Caco-2 (cell line): ENCODE data around the gene FOXL3. TPM values are rescaled to one million over a fixed set of nuclear protein-coding genes. Genes with fewer than 3 reads are reported as not detected.

Experiments used
- BruUV-seq: library from RNA; stranded (reverse); fragments of 400-500 nt; replicated peaks from 2 replicates; lab custom pipeline; 2021; lab: Mats Ljungman, UMichigan
- CTCF ChIA-PET: fragments of 300-600 bp; sonication (Branson Sonifier 250); formaldehyde crosslinking; loops from one replicate; lab custom pipeline; 2022; ENCODE audit warnings: antibody characterized with exemption; lab: Charles Lee
- POLR2A ChIA-PET: fragments of 300-600 bp; sonication (Branson Sonifier 250); formaldehyde crosslinking; loops from one replicate; lab custom pipeline; 2022; ENCODE audit warnings: antibody characterized with exemption; lab: Charles Lee
- DNase-seq, 2 experiments: peaks; one replicate each; pipeline versions ENCODE4 v3.0.0 to v3.0.0-alpha.2; 2020 to 2022
- H3K27me3 ChIP-seq: replicated peaks from 2 replicates; pipeline ENCODE4 v1.6.0; 2011; ENCODE audit warnings: low read length; ENCODE audit not compliant: control insufficient read depth, insufficient read depth
- H3K36me3 ChIP-seq: 2 replicates; pipeline ENCODE4 v1.5.1; 2011; ENCODE audit warnings: low read length; ENCODE audit not compliant: control insufficient read depth, insufficient read depth
- H3K4me1 ChIP-seq: fragments of 250-450 bp; sonication (Bioruptor Pico); 2 replicates; pipeline ENCODE4 v1.5.1; 2020; ENCODE audit warnings: mild to moderate bottlenecking
- H3K4me3 ChIP-seq: 2 replicates; pipeline ENCODE4 v1.5.1; 2011; ENCODE audit warnings: low read depth, mild to moderate bottlenecking, control low read depth, low read length
- H3K9me3 ChIP-seq: fragments of 250-450 bp; sonication (Bioruptor Pico); 2 replicates; pipeline ENCODE4 v1.5.1; 2020; ENCODE audit warnings: mild to moderate bottlenecking, moderate library complexity
- H3K27ac Mint-ChIP-seq: one replicate; pipeline ENCODE4 v1.8.0; 2022; ENCODE audit warnings: mixed read lengths; ENCODE audit not compliant: unreplicated experiment
- H3K27me3 Mint-ChIP-seq: one replicate; pipeline ENCODE4 v1.8.0; 2022; ENCODE audit warnings: mixed read lengths; ENCODE audit not compliant: insufficient read depth, unreplicated experiment
- H3K36me3 Mint-ChIP-seq: one replicate; pipeline ENCODE4 v1.8.0; 2022; ENCODE audit warnings: mild to moderate bottlenecking, mixed read lengths; ENCODE audit not compliant: insufficient read depth, unreplicated experiment
- H3K4me1 Mint-ChIP-seq: one replicate; pipeline ENCODE4 v1.8.0; 2022; ENCODE audit warnings: low read depth, mixed read lengths; ENCODE audit not compliant: unreplicated experiment
- H3K4me3 Mint-ChIP-seq: one replicate; pipeline ENCODE4 v1.8.0; 2022; ENCODE audit warnings: mild to moderate bottlenecking, moderate library complexity, mixed read lengths; ENCODE audit not compliant: unreplicated experiment
- H3K9me3 Mint-ChIP-seq: one replicate; pipeline ENCODE4 v1.8.0; 2022; ENCODE audit warnings: mixed read lengths; ENCODE audit not compliant: unreplicated experiment
- CTCF ChIP-seq, 2 experiments: fragments of 200-600 bp in 1 of 2; IDR thresholded peaks; 1 replicate in 1 of 2; 2 replicates in 1 of 2; pipeline versions ENCODE4 v1.5.1 to v1.8.0; 2011 to 2022; ENCODE audit warnings: antibody characterized with exemption in 1 of 2, control low read depth in 1 of 2, inconsistent platforms in 1 of 2, low read depth in 1 of 2, low read length in 1 of 2, mild to moderate bottlenecking in 1 of 2, moderate library complexity in 1 of 2; ENCODE audit not compliant: insufficient read depth in 1 of 2, severe bottlenecking in 1 of 2, unreplicated experiment in 1 of 2
- intact Hi-C: fragments of 100-400 bp; cut with micrococcal nuclease; formaldehyde crosslinking; loops from one replicate; pipeline ENCODE4 v1.10.0; 2022; ENCODE audit not compliant: unreplicated experiment
- total RNA-seq: library from RNA; stranded (reverse); gene quantifications from 2 replicates; pipeline ENCODE4 v1.2.3, GENCODE V29; 2022

FOXL3 gene
- total RNA-seq, 1 experiment from 2014 or later = not detected

- H3K27ac Mint-ChIP-seq = peak overlapping the region; percentile 77
- DNase-seq = no peak
- POLR2A ChIA-PET = no interaction called here
- Histone ChIP-seq H3K4me3 (no peak overlapping the region), H3K4me1 (peaks cover 42% of the 10 kb centered on the region), H3K27me3 (no peaks in the 10 kb centered on the region), H3K9me3 (no peaks in the 10 kb centered on the region), H3K36me3 (no peaks in the 10 kb centered on the region)
- peaks cover 50% of the 10 kb centered on the region for H3K4me1 Mint-ChIP-seq
- no peak for TF ChIP-seq CTCF (IDR thresholded peaks at IDR 0.05; ENCODE audit: insufficient read depth in 1 of 2, low read depth in 1 of 2, low read length in 1 of 2, severe bottlenecking in 1 of 2, unreplicated experiment in 1 of 2)
- no peaks in the 10 kb centered on the region for H3K36me3 Mint-ChIP-seq
- CTCF ChIA-PET = no interaction called here
- intact Hi-C loops = loop anchor here (10.0 kb wide), 1 partner anchor 307 kb away; no protein-coding TSS in a partner anchor
- H3K27me3 Mint-ChIP-seq = no peaks in the 10 kb centered on the region
- no peak overlapping the region for H3K4me3 Mint-ChIP-seq
- H3K9me3 Mint-ChIP-seq = no peaks in the 10 kb centered on the region
- BruUV-seq = no TSS peak
These were observed 38.2 kb downstream of the FOXL3 start for GRCh38 chr7:327991-328702.

- Histone ChIP-seq H3K36me3 (no peaks in the 10 kb centered on the region), H3K4me1 (peaks cover 39% of the 10 kb centered on the region), H3K4me3 (no peak overlapping the region), H3K9me3 (no peaks in the 10 kb centered on the region), H3K27me3 (no peaks in the 10 kb centered on the region)
- POLR2A ChIA-PET = interaction anchor here (0.6 kb wide), 1 partner anchor 190 kb away, joined by 4 read pairs; no protein-coding TSS in a partner anchor
- DNase-seq = peak; percentile 51 to 76
- peaks cover 50% of the 10 kb centered on the region for H3K4me1 Mint-ChIP-seq
- intact Hi-C loops = loop anchor here (10.0 kb wide), 1 partner anchor 305 kb away; no protein-coding TSS in a partner anchor
- H3K36me3 Mint-ChIP-seq = peaks cover 4% of the 10 kb centered on the region
- no peaks in the 10 kb centered on the region for H3K27me3 Mint-ChIP-seq
- no peak for TF ChIP-seq CTCF (IDR thresholded peaks at IDR 0.05; ENCODE audit: insufficient read depth in 1 of 2, low read depth in 1 of 2, low read length in 1 of 2, severe bottlenecking in 1 of 2, unreplicated experiment in 1 of 2)
- BruUV-seq = no TSS peak
- H3K27ac Mint-ChIP-seq = peak overlapping the region; percentile 4
- no peak overlapping the region for H3K4me3 Mint-ChIP-seq
- CTCF ChIA-PET = interaction anchor here (1.1 to 2.7 kb wide), 2 partner anchors 8 to 63 kb away, joined by 3 to 9 read pairs; no protein-coding TSS in a partner anchor
- H3K9me3 Mint-ChIP-seq = peaks cover 7% of the 10 kb centered on the region
These were observed 39.8 kb downstream of the FOXL3 start for GRCh38 chr7:329691-330281.

GRCh38 chr7:330511-331230 is 40.7 kb downstream of the FOXL3 start:
- H3K36me3 ChIP-seq = no peaks in the 10 kb centered on the region
- Mint-ChIP-seq H3K9me3 (peaks cover 12% of the 10 kb centered on the region), H3K4me1 (peaks cover 55% of the 10 kb centered on the region), H3K27ac (peak overlapping the region; percentile 4), H3K4me3 (no peak overlapping the region), H3K27me3 (no peaks in the 10 kb centered on the region), H3K36me3 (peaks cover 8% of the 10 kb centered on the region)
- no peaks in the 10 kb centered on the region for H3K27me3 ChIP-seq
- TF ChIP-seq CTCF (IDR thresholded peaks at IDR 0.05; ENCODE audit: insufficient read depth in 1 of 2, low read depth in 1 of 2, low read length in 1 of 2, severe bottlenecking in 1 of 2, unreplicated experiment in 1 of 2) = no peak
- H3K9me3 ChIP-seq = no peaks in the 10 kb centered on the region
- H3K4me3 ChIP-seq = no peak overlapping the region
- ChIA-PET CTCF (interaction anchor here (1.1 to 3.5 kb wide), 3 partner anchors 9 to 173 kb away, joined by 3 to 19 read pairs (median 9); no protein-coding TSS in a partner anchor), POLR2A (interaction anchor here (0.6 kb wide), 1 partner anchor 189 kb away, joined by 4 read pairs; no protein-coding TSS in a partner anchor)
- BruUV-seq = no TSS peak
- DNase-seq = no peak
- H3K4me1 ChIP-seq = peaks cover 39% of the 10 kb centered on the region
- intact Hi-C loops = no loop called here
